ENCODE results near the gene RAB8A. TPM values are rescaled to one million over a fixed set of nuclear protein-coding genes. Genes with fewer than 3 reads are reported as not detected.

RAB8A gene
- total RNA-seq, 1 experiment from 2014 or later, result 74.0 TPM

GRCh38 chr19:16155128-16155527 lies 43.4 kb downstream of the RAB8A start:
- Mint-ChIP-seq H3K9me3 (no peaks in the 10 kb centered on the region), H3K4me1 (no peaks in the 10 kb centered on the region), H3K4me3 (no peak overlapping the region), H3K27me3 (ENCODE audit: low read depth) (no peaks in the 10 kb centered on the region; the same call in 1 of the 2 replicates), H3K36me3 (no peaks in the 10 kb centered on the region), H3K27ac (no peak overlapping the region)
- DNase-seq (ENCODE audit: low spot score), result no peak
- ATAC-seq, result no peak
- TF ChIP-seq, protein P1, sequence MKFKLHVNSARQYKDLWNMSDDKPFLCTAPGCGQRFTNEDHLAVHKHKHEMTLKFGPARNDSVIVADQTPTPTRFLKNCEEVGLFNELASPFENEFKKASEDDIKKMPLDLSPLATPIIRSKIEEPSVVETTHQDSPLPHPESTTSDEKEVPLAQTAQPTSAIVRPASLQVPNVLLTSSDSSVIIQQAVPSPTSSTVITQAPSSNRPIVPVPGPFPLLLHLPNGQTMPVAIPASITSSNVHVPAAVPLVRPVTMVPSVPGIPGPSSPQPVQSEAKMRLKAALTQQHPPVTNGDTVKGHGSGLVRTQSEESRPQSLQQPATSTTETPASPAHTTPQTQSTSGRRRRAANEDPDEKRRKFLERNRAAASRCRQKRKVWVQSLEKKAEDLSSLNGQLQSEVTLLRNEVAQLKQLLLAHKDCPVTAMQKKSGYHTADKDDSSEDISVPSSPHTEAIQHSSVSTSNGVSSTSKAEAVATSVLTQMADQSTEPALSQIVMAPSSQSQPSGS (CRISPR knock-in tag; IDR thresholded peaks at IDR 0.05; ENCODE audit: borderline replicate concordance, low read depth), result no peak
- no peak for TF ChIP-seq SMAD4 (CRISPR knock-in tag; IDR thresholded peaks at IDR 0.05)
- no peak for TF ChIP-seq ZNF121 (CRISPR knock-in tag; IDR thresholded peaks at IDR 0.05)
- ChIA-PET CTCF (interaction anchor here (2.9 kb wide), 1 partner anchor 114 kb away, joined by 8 read pairs; no protein-coding TSS in a partner anchor), POLR2A (no interaction called here)

DNA sequence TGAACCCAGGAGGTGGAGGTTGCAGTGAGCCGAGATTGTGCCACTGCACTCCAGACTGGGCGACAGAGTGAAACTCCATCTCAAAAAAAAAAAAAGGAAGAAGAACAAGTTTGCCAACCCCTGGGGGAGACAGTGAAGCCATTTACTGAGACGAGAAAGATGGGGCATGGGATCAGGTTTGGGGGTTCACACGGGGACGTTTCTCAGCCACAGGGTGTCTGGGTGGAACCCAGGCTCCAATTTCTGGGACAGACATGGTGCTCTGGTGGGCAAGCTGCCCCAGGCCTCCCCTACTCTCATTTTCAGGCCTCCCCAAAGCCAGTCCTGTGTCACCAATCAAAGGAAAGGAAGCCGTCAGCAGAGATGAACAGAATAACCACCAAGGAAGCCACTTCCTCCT lies 45.2 kb downstream of the RAB8A start:
- CTCF ChIA-PET, result no interaction called here

DNA sequence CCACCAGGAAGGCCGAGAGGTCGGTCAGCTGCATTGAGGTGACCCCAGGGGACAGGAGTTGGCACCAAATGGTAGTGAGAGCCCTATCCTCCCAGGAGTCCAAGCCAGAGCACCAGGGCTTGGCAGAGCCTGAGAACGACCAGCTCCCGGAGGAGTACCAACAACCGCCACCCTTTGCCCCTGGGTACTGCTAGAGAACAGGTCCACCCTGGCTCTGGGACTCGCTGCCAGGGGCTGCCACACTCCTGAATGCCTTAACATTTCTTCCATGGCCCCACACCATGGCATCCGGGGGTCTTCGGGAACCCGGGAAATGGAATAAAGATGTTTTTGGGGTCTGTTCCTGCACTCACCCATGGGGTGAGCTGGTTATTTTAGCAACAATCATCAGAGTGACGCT lies 45.9 kb downstream of the RAB8A start:
- DNase-seq (ENCODE audit: low spot score) (no peak), ATAC-seq (no peak)
- TF ChIP-seq FOXK1 (CRISPR knock-in tag; IDR thresholded peaks at IDR 0.05) (no peak), NR3C1 (CRISPR knock-in tag; conservative IDR thresholded peaks at IDR 0.05; ENCODE audit: low read depth) (no peak), USF2 (CRISPR knock-in tag; IDR thresholded peaks at IDR 0.05) (no peak), ESRRA (CRISPR knock-in tag; IDR thresholded peaks at IDR 0.05; ENCODE audit: borderline replicate concordance) (no peak), PREB (CRISPR knock-in tag; IDR thresholded peaks at IDR 0.05; ENCODE audit: borderline replicate concordance) (no peak), CDX4 (CRISPR knock-in tag; IDR thresholded peaks at IDR 0.05; ENCODE audit: borderline replicate concordance) (no peak), TEAD4 (CRISPR knock-in tag; IDR thresholded peaks at IDR 0.05) (no peak), RELA (CRISPR knock-in tag; IDR thresholded peaks at IDR 0.05; ENCODE audit: borderline replicate concordance) (no peak), NR1H2 (CRISPR knock-in tag; IDR thresholded peaks at IDR 0.05) (no peak), GABPB1 (CRISPR knock-in tag; IDR thresholded peaks at IDR 0.05) (no peak)
- TF ChIP-seq, protein P2, sequence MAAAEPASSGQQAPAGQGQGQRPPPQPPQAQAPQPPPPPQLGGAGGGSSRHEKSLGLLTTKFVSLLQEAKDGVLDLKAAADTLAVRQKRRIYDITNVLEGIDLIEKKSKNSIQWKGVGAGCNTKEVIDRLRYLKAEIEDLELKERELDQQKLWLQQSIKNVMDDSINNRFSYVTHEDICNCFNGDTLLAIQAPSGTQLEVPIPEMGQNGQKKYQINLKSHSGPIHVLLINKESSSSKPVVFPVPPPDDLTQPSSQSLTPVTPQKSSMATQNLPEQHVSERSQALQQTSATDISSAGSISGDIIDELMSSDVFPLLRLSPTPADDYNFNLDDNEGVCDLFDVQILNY (CRISPR knock-in tag; IDR thresholded peaks at IDR 0.05), result no peak
- TF ChIP-seq, protein P3, sequence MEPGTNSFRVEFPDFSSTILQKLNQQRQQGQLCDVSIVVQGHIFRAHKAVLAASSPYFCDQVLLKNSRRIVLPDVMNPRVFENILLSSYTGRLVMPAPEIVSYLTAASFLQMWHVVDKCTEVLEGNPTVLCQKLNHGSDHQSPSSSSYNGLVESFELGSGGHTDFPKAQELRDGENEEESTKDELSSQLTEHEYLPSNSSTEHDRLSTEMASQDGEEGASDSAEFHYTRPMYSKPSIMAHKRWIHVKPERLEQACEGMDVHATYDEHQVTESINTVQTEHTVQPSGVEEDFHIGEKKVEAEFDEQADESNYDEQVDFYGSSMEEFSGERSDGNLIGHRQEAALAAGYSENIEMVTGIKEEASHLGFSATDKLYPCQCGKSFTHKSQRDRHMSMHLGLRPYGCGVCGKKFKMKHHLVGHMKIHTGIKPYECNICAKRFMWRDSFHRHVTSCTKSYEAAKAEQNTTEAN (CRISPR knock-in tag; IDR thresholded peaks at IDR 0.05), result no peak
- TF ChIP-seq, protein P4, sequence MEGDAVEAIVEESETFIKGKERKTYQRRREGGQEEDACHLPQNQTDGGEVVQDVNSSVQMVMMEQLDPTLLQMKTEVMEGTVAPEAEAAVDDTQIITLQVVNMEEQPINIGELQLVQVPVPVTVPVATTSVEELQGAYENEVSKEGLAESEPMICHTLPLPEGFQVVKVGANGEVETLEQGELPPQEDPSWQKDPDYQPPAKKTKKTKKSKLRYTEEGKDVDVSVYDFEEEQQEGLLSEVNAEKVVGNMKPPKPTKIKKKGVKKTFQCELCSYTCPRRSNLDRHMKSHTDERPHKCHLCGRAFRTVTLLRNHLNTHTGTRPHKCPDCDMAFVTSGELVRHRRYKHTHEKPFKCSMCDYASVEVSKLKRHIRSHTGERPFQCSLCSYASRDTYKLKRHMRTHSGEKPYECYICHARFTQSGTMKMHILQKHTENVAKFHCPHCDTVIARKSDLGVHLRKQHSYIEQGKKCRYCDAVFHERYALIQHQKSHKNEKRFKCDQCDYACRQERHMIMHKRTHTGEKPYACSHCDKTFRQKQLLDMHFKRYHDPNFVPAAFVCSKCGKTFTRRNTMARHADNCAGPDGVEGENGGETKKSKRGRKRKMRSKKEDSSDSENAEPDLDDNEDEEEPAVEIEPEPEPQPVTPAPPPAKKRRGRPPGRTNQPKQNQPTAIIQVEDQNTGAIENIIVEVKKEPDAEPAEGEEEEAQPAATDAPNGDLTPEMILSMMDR (IDR thresholded peaks at IDR 0.05), result no peak
- TF ChIP-seq, protein P5, sequence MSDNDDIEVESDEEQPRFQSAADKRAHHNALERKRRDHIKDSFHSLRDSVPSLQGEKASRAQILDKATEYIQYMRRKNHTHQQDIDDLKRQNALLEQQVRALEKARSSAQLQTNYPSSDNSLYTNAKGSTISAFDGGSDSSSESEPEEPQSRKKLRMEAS (CRISPR knock-in tag; IDR thresholded peaks at IDR 0.05), result no peak
- TF ChIP-seq, protein P6, sequence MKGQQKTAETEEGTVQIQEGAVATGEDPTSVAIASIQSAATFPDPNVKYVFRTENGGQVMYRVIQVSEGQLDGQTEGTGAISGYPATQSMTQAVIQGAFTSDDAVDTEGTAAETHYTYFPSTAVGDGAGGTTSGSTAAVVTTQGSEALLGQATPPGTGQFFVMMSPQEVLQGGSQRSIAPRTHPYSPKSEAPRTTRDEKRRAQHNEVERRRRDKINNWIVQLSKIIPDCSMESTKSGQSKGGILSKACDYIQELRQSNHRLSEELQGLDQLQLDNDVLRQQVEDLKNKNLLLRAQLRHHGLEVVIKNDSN (CRISPR knock-in tag; IDR thresholded peaks at IDR 0.05), result no peak
- no peaks in the 10 kb centered on the region for H3K9me3 Mint-ChIP-seq
- H3K27ac Mint-ChIP-seq, result no peak overlapping the region
- no peak overlapping the region for H3K4me3 Mint-ChIP-seq
- H3K27me3 Mint-ChIP-seq (ENCODE audit: low read depth), result no peaks in the 10 kb centered on the region; the same call in 1 of the 2 replicates
- H3K36me3 Mint-ChIP-seq, result no peaks in the 10 kb centered on the region
- CTCF ChIA-PET, result no interaction called here
- H3K4me1 Mint-ChIP-seq, result no peaks in the 10 kb centered on the region
- POLR2A ChIA-PET, result interaction anchor here (0.5 kb wide), 1 partner anchor 147 kb away, joined by 5 read pairs; no protein-coding TSS in a partner anchor

More for the DNA sequence above, 45.2 kb downstream of the RAB8A start:
- Mint-ChIP-seq H3K27ac (no peak overlapping the region), H3K4me3 (no peak overlapping the region), H3K4me1 (no peaks in the 10 kb centered on the region), H3K9me3 (no peaks in the 10 kb centered on the region), H3K36me3 (no peaks in the 10 kb centered on the region), H3K27me3 (ENCODE audit: low read depth) (no peaks in the 10 kb centered on the region; the same call in 1 of the 2 replicates)
- no peak for TF ChIP-seq ZNF512 (CRISPR knock-in tag; IDR thresholded peaks at IDR 0.05; ENCODE audit: borderline replicate concordance)
- DNase-seq (ENCODE audit: low spot score) (no peak), ATAC-seq (no peak)
- POLR2A ChIA-PET, result no interaction called here

Measured in WTC11 (cell line).